Measurements from ENCODE around the gene PARD6G.

DNA sequence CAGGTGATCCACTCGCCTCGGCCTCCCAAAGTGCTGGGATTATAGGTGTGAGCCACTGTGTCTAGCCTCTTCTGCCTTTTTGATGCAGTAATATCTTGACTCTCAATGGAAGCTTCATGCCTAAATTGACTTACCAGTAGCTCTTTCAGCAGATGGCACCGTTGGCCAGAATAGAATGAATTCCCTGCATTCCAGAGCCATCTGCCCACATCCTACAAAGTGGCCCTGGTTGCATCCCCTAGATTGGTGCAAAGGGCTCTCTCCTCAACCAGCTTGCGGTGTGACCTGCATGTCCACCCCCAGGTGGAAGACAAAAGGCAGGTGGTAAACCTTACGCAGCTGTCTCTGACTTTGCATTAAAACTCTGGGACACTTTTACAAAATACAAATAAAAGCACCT is 4.4 kb upstream of the PARD6G start:
- TF ChIP-seq EZH2phosphoT487 (IDR thresholded peaks at IDR 0.05; ENCODE audit: borderline replicate concordance, low read length) (no peak), EZH2 (IDR thresholded peaks at IDR 0.05; ENCODE audit: low read length, unreplicated experiment) (no peak)
- TF ChIP-seq, protein P1, sequence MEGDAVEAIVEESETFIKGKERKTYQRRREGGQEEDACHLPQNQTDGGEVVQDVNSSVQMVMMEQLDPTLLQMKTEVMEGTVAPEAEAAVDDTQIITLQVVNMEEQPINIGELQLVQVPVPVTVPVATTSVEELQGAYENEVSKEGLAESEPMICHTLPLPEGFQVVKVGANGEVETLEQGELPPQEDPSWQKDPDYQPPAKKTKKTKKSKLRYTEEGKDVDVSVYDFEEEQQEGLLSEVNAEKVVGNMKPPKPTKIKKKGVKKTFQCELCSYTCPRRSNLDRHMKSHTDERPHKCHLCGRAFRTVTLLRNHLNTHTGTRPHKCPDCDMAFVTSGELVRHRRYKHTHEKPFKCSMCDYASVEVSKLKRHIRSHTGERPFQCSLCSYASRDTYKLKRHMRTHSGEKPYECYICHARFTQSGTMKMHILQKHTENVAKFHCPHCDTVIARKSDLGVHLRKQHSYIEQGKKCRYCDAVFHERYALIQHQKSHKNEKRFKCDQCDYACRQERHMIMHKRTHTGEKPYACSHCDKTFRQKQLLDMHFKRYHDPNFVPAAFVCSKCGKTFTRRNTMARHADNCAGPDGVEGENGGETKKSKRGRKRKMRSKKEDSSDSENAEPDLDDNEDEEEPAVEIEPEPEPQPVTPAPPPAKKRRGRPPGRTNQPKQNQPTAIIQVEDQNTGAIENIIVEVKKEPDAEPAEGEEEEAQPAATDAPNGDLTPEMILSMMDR (conservative IDR thresholded peaks at IDR 0.05; ENCODE audit: low read depth, low read length) = no peak

Measured in PC-3 (cell line).